Muscle of leg (tissue), 11 donors: ENCODE data around the gene SFRP5. TPM values are rescaled to one million over a fixed set of nuclear protein-coding genes. Genes with fewer than 3 reads are reported as not detected.

Experiments used
- DNase-seq: peaks from one replicate; pipeline ENCODE4 v3.0.0; 2013
- H3K27ac ChIP-seq: one replicate; pipeline ENCODE4 v1.5.1; 2013; ENCODE audit warnings: mild to moderate bottlenecking, low read length, control low read depth
- H3K27me3 ChIP-seq: one replicate; pipeline ENCODE4 v1.6.1; 2013; ENCODE audit warnings: low read length; ENCODE audit not compliant: control insufficient read depth, insufficient read depth
- H3K36me3 ChIP-seq: one replicate; pipeline ENCODE4 v1.6.1; 2013; ENCODE audit warnings: low read length; ENCODE audit not compliant: control insufficient read depth, insufficient read depth
- H3K4me1 ChIP-seq: one replicate; pipeline ENCODE4 v1.6.1; 2013; ENCODE audit warnings: low read length; ENCODE audit not compliant: control insufficient read depth, insufficient read depth
- H3K4me3 ChIP-seq: one replicate; pipeline ENCODE4 v1.5.1; 2013; ENCODE audit warnings: low read length, control low read depth
- H3K9me3 ChIP-seq: replicated peaks from 2 replicates; pipeline ENCODE4 v1.6.1; 2013; ENCODE audit warnings: low read depth, low read length; ENCODE audit not compliant: control insufficient read depth
- WGBS: methylation state at CpG from one replicate; pipeline ENCODE4 v1.1.5; 2013; ENCODE audit warnings: missing lambda C conversion rate; ENCODE audit not compliant: insufficient coverage; 5-methylcytosine and 5-hydroxymethylcytosine counted together
- polyA plus RNA-seq, 8 donors: library from polyadenylated mRNA; unstranded; fragments of 120-200 nt; gene quantifications; one replicate each; pipeline versions ENCODE4 v1.2.1 to v1.2.3, GENCODE V29; 2013; ENCODE audit warnings: inconsistent platforms in 1 of 8, low replicate concordance in 1 of 8; ENCODE audit not compliant: insufficient read length in 8 of 8, insufficient read depth in 1 of 8
- total RNA-seq: library from RNA; stranded (reverse); fragments of 120-200 nt; gene quantifications from one replicate; pipeline ENCODE4 v1.2.4, GENCODE V29; 2013

Gene SFRP5
- total and polyA plus RNA-seq, 9 donors: 0.75 to 2.5 (median 1.5) TPM

- H3K4me3 ChIP-seq: no peak overlapping the region
- 44% methylated on average over 8 of the region's 11 CpGs for WGBS
- DNase-seq: no peak
- H3K9me3 ChIP-seq: no peaks in the 10 kb centered on the region
- peaks cover 23% of the 10 kb centered on the region for H3K4me1 ChIP-seq
- peaks cover 12% of the 10 kb centered on the region for H3K27me3 ChIP-seq
- no peak overlapping the region for H3K27ac ChIP-seq
- H3K36me3 ChIP-seq: no peaks in the 10 kb centered on the region
Measured at GRCh38 chr10:97778452-97779302, 6.9 kb upstream of the SFRP5 start.

DNA sequence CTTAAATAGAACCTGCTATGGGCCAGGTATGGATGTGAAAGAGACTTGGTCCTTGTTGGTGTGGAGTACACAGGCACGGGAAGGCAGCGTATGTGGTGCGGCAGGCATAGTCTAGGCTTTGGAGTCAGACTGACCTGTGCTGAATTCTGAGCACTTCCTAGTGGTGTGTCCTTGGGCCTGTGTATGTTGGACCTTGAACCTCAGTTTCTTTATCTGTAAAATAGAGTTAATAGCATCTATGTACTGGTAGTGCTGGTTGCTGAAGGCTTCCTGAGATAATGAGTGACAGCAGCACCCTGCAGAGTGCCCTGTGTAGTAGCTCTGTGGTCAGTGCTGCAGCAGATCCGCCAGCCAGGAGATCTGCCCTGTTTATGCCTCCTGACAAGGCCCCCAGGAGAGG is 5.3 kb upstream of the SFRP5 start:
- H3K9me3 ChIP-seq: no peaks in the 10 kb centered on the region
- WGBS: 76% methylated on average over 3 of the region's 4 CpGs

DNA sequence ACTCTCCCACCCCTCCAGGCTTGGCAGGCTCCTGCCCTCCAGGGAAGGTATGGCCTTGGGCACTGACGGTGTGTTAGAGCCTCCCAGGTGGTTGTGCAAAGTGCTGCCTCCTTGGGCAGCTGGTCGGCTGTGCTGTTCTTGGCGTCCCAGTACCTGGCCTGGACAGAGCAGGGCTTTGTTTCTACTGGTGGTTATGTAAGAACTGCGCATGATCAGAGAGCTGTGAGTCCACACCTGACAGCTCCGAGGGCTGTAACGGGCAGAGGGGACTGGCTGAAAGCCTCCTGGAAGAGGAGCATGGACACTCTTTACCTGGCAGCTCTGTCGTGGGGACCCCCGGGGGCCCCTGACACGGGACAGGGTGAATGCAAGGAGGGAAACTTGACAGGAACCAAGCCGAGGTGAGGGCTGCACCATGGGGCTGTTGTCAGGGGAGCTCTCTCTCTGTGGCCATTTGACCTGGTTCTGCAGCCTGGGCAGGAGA is 3.1 kb upstream of the SFRP5 start:
- Histone ChIP-seq H3K9me3 (no peaks in the 10 kb centered on the region), H3K27ac (no peak overlapping the region), H3K4me1 (peaks cover 5% of the 10 kb centered on the region), H3K27me3 (peaks cover 47% of the 10 kb centered on the region), H3K4me3 (no peak overlapping the region), H3K36me3 (no peaks in the 10 kb centered on the region)
- no peak for DNase-seq
- 53% methylated on average over 10 of the region's 10 CpGs for WGBS

More for the DNA sequence above, 5.3 kb upstream of the SFRP5 start:
- H3K4me1 ChIP-seq: peaks cover 16% of the 10 kb centered on the region
- no peak for DNase-seq
- H3K27ac ChIP-seq: no peak overlapping the region
- H3K27me3 ChIP-seq: peaks cover 27% of the 10 kb centered on the region
- no peak overlapping the region for H3K4me3 ChIP-seq
- no peaks in the 10 kb centered on the region for H3K36me3 ChIP-seq

DNA sequence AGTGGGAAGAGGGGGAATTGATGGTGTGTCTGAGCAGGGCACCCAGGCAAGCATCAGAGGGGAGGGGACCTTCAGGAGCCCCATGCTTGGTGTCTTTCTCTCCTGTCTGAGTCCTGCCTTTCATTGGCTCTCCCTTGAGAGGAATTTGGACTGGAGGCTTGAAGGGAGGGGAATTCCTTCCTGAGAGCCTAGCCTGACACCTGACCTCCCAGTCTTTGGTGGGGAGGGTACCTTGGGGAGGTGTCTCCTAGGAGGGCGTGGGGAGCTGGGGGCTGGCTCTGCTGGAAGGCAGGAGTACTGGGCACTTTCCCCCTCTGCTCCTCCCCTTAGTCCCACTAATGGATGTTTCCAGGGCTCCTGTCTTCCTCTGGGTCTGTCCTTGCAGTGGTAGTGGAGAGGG is 1.3 kb upstream of the SFRP5 start:
- H3K27me3 ChIP-seq: peaks cover 52% of the 10 kb centered on the region

DNA sequence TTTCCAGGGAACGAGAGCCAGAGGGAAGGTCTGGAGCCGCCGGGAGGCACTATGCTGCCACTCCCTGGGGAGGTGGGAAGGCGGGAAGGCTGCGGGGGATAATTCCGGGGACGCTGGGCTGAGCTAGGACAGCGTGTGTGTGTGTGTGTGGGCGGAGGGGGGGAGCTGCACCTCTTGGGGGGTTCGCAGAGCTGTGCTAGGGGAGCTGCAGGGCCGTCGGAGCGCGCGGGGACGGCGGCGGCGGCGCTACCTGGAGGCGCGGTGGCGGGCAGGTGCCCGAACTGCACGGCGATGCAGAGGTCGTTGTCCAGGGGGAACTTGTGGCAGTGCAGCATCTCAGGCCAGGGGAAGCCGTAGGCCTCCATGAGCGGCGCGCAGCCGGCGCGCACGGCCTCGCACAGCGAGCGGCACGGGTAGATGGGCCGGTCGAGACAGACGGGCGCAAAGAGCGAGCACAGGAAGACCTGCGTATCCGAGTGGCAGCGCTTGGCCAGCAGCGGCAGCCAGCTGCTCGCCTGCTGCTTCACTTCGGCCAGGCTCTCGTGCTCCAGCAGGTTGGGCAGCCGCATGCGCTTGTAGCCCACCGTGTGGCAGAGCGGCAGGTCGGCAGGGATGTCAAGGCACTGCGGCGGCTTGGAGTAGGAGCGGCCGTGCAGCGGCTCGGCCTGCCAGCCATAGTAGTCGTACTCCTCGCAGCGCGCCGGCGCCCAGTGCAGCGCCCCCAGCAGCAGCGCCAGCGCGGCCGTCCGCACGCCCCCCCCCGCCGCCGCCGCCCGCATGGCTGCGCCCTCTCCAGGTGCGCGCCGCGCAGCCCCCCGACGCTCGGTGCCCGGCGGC is 526 bp downstream of the SFRP5 start:
- Histone ChIP-seq H3K4me1 (peaks cover 5% of the 10 kb centered on the region), H3K27me3 (peaks cover 52% of the 10 kb centered on the region), H3K9me3 (no peaks in the 10 kb centered on the region), H3K4me3 (peak overlapping the region; percentile 17), H3K27ac (no peak overlapping the region), H3K36me3 (no peaks in the 10 kb centered on the region)
- WGBS: under 1% methylated on average over 90 of the region's 90 CpGs
- DNase-seq: no peak

More for the DNA sequence above, 1.3 kb upstream of the SFRP5 start:
- Histone ChIP-seq H3K9me3 (no peaks in the 10 kb centered on the region), H3K27ac (no peak overlapping the region), H3K4me3 (no peak overlapping the region), H3K4me1 (peaks cover 5% of the 10 kb centered on the region), H3K36me3 (no peaks in the 10 kb centered on the region)
- no peak for DNase-seq
- no CpG with 5 or more reads among the region's 1 CpG for WGBS

GRCh38 chr10:97770255-97770654 is 1.5 kb downstream of the SFRP5 start:
- WGBS: 78% methylated on average over 4 of the region's 5 CpGs
- Histone ChIP-seq H3K4me3 (no peak overlapping the region), H3K9me3 (no peaks in the 10 kb centered on the region), H3K4me1 (peaks cover 10% of the 10 kb centered on the region), H3K36me3 (no peaks in the 10 kb centered on the region), H3K27ac (no peak overlapping the region), H3K27me3 (peaks cover 52% of the 10 kb centered on the region)
- no peak for DNase-seq

DNA sequence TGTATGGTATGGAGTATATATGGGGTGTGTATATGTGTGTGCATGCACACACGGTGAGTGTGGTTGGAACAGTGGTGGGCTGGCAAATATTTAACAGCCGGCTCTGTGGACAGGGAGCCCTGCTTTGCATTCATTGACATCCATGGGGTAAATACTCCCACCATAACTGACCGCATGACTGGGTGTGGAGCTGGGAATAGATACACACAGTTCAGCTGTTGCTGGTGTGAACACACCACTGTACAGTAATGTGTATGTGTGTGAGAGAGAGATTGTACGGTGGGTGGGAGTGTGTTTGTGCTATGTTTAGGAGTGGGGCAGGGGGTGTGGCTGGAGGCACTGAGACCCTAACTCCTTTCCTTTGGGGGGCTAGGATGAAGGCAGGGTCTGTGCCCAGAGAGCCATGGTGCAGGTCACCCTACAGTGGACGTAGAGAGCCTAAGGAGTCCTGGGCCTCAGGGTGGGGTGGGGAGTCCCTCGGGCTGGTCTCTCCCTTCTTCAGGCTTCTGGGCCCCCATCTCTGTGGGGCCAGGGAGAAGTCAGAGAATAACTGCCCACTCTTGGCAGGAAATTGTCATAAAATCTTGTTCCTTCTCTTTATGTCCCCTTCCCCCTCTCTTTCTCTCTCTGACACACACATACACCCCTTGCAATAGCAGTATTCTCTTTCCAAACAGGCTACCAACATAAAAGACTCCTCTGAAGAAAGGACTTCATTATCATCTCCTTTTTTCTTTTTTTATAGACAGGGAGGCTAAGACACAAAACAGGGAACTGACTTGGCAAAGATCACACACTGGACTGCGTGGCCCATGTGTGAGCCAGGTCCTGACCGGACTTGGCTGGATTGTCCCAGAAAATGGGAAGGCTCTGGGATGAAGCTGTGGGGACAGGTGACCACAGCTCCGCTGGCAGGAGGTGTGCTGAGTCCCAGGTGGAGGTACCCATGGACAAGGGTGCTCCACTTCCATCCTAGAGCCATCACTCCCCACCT is 3.2 kb downstream of the SFRP5 start:
- no peaks in the 10 kb centered on the region for H3K9me3 ChIP-seq
- no peaks in the 10 kb centered on the region for H3K36me3 ChIP-seq
- H3K4me3 ChIP-seq: no peak overlapping the region
- no peak overlapping the region for H3K27ac ChIP-seq
- DNase-seq: no peak
- H3K4me1 ChIP-seq: peaks cover 24% of the 10 kb centered on the region
- 85% methylated on average over 6 of the region's 9 CpGs for WGBS
- peaks cover 43% of the 10 kb centered on the region for H3K27me3 ChIP-seq

DNA sequence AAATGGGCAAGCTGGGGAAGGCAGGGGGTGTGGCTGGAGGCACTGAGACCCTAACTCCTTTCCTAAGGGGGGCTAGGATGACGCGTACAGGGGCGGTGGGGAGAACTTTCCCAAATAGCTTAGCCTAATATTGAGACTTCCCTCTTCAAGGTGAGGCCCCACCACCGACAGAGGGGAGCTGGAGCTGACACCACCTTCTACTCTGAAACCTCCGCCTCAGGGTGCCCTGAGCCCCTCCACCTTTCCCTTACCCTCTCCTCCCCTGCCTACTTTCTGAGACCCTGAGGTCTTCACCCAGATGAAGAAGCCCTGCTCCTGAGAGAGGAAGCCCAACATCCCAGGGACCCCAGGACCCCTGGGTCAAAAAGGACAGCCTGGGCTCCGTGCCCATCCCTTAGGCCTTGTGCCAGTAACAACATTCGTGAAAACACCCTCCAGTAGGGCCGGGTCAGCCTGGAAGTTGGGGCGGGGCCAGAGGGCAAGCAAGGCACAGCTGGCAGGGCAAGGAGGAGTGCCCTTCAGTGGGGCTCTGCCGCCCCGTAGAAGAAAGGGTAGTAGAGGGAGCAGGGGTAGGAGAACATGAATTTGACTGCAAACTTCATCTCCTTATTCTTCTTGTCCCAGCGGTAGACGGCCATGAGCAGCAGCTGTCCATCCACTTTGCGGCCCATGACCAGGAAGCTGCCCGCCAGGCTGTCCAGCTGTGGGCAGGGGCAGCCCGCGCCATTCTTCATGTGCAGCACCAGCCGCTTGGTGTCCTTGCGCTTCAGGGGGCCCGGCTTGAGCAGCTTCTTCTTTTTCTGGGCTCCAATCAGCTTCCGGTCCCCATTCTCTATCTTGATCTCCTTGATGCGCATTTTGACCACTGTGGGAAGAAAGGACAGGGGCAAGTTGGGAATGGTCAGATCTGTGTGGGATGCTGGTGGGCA is 4.5 kb downstream of the SFRP5 start:
- peaks cover 2% of the 10 kb centered on the region for H3K36me3 ChIP-seq
- no peak for DNase-seq
- 80% methylated on average over 16 of the region's 22 CpGs for WGBS
- peaks cover 37% of the 10 kb centered on the region for H3K4me1 ChIP-seq
- no peaks in the 10 kb centered on the region for H3K9me3 ChIP-seq
- peaks cover 30% of the 10 kb centered on the region for H3K27me3 ChIP-seq
- H3K4me3 ChIP-seq: no peak overlapping the region
- H3K27ac ChIP-seq: no peak overlapping the region
